ENCODE results near the gene NPAS1.
"Not testable (repeated sequence)": the region's sequence is repeated elsewhere in the genome, so short reads cannot be mapped to it uniquely, and the experiment has no call there.

Gene NPAS1

DNA sequence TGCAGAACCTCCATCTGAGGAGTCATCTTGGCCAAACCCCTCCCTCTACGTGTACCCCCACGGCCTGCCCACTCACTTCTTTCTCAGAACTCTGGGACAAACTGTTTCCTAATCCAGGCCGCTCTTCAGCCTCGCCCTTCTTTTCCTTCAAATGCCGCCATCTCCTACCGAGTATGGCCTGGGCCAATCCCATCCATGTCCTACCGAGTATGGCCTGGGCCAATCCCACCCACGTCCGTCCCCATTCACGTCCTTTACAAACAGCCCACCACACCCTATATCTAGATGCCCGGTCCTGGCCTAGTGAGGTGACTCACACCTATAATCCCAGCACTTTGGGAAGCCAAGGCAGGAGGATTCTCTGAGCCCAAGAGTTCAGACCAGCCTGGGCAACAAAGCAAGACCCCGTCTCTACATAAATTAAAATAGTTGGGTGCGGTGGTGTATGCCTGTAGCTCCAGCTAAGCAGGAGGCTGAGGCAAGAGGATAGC lies 27.7 kb downstream of the NPAS1 start:
- DNase-seq = no peak

DNA sequence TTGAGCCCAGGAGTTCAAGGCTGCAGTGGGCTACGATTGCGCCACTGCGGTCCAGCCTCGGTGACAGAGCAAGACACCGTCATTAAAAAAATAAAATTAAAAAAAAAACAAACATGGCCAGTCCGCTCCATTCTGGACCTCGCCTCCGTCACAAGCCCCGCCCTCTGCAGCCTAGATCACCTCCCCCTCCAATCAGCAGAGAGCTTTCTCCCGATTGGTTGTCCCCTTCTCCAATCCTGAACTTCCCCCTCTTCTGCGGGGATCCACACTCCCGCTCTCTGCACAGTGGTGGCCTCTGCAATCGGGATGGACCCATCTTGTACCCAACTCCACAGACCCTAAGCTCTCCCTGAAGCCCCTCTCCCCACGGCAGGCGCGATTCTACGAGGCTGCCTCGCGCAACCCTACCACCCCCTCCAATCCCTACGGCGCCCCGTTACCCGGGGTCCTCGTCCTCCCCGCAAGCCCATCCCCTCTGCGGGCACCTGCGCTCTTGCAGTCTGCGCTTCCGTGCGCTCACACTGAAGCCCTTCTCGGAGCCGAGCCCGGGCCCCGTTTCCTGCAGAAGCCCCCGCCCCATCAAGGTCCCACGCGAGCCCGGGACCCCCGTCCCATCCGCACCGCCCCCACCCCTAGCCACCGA lies 28.2 kb downstream of the NPAS1 start:
- peak; percentile 32 to 93 (median 55) for DNase-seq

DNA sequence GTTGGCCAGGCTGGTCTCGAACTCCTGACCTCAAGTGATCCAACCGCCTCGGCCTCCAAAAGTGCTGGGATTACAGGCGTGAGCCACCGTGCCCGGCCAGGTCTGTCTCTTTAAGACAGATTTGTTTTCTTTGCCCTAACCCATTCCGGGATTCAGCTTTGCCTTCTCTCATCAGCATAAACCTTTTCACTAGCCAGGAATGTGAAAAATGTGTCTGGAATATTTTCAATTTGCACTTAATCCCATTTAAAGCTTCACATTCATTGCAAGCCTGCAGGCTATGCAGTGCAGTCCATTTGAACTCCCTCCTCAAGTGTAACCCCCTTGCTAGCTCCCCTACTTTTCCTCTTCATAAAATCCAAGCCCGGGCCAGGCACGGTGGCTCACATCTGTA lies 29.7 kb downstream of the NPAS1 start:
- DNase-seq = no peak

DNA sequence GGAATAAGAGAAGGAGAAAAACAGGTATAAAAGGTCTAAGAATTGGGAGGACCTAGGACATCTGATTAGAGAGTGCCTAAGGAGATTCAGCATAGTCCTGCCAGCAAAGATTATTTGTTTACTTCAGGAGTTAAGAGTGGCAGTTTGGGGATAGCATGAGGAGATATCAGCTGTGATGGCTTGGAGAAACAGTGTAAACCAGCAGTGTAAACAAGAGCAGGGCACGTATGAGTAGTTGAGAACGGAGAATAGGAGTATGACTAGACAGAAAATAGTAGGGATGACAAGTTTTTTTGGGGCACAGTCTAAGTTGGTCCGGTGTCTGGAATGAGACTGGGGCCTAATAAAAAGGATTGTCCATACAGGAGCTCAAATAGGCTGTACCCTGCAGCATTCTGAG lies 30.9 kb downstream of the NPAS1 start:
- not testable (repeated sequence) for DNase-seq

DNA sequence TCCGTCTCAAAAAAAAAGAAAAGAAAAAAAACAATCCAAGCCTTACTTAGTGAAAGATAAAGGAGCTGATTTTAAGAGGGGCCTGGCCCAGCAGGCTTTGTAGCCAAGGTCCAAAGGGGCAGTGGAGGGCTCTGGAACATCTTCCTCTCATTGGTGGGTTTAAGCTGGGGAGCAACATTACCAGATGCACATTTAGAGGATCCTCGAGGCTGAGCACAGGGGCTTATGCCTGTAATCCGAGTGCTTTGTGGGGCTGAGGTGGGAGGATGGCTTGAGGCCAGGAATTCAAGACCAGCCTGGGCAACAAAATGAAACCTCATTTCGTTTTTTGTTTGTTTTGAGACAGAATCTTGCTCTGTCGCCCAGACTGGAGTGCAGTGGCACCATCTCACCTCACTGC lies 36.8 kb downstream of the NPAS1 start:
- no peak for DNase-seq

DNA sequence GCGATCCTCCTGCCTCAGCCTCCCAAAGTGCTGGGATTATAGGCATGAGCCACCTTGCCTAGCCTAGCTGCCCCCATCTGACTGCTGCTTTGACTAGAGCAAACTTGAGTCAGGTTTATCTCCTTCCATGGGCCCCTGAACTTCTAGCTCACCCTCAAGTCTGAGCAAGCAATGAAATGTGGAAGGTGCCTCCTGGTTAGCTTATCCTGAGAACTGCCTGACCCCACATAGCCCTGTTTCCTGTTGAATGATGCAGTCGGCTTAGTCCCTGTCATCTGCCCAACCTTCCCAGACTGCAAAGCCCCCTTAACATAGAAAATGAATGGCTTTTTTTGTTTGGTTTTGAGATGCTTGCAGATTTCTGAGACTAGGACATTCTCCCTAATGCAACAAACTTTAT lies 37.7 kb downstream of the NPAS1 start:
- no peak for DNase-seq

DNA sequence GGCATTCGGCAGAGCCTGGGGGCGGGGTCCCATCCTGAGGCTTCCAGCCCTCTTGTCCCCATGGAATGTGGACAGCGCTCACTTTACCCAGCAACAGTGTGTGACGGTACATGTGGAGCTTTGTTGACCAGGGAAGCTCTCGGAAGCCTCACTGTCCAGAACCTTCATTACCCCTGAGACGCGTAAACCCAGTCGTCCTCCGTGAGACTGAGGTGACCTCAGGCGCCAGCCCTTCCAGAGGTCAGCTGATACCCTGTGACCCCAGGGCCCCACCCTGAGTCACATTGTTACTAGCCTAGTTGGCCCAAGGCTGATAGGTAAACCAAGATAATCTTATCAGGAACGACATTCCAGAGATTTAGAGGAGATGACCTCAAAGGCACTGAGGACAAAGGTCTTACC lies 39.0 kb downstream of the NPAS1 start:
- no peak for DNase-seq

DNA sequence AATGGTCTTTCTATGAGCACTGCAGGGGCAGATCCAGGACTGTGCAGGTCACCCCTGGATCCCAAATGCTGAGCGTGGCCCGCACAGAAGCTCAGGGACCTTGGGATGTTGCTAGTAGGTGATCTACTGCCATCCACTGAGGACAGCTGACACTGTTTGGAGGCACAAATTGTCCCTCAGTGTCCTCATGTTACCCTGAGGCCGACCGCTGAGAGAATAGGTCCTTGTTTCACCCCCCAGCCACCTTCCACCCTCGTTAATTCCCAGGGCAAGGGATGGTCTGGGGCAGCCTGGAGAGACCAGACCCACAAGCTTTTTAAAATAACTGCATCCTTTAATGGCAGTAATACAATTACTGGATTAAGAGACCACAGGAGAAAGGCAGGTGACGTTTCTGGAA lies 44.2 kb downstream of the NPAS1 start:
- DNase-seq = no peak

DNA sequence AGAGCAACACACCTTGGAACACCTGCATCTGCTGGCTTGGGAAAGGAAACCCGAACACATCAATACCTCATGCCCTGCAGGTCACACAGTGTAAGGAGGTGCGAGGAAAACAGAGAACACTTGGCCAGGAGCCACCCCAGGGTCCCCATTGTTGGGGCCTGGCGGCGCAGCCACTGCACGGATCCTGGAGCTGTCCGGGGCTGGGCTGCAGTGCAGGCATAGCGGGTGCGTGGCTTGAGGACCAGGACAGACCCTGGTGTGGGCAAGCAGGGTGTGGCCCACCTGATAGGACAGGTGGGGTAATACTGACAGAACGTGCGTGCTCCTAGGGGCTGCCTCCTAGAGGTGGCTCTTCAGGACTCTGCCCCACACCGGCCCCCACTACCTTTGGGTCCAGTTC lies 45.6 kb downstream of the NPAS1 start:
- no peak for DNase-seq

DNA sequence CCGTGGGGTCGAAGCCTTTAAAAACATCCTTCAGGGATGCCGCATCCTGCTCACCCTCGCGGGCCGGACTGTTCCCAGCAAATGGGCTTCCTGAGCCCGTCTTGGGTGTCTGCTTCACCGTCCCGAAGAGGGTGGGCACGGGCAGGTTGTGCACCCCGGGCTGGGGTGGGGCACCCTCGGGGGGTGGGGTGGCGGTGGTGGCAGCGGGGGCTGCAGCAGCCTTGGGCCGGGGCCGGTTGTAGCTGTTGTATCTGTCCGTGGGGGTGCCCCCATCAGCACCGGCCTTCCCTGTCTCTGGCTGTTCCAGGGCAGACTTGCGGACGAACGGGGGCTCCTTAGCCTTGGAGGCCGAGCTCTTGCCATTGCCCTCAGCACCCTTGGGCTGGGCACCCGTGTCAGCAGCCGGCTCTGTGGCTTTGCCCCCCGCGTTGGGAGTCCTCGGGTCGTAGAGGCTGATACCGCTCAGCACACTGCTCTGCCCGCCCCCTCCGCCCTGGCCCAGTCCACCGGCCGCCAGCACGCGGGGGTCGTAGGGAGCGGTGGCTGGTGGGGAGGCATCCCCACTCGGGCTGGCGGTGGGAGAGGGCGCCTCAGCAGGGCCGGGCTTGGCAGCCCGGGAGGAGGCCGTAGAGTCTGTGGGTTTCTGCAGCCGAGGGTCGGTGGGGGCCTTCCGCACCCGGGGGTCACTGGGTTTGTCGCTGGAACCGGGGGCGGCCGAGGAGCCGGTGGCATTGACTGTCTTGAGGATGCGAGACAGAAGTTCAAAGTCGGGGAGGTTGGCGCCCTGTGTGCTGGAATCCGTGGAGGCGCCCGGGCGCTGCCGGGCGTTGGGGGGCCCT lies 47.0 kb downstream of the NPAS1 start:
- DNase-seq = no peak

DNA sequence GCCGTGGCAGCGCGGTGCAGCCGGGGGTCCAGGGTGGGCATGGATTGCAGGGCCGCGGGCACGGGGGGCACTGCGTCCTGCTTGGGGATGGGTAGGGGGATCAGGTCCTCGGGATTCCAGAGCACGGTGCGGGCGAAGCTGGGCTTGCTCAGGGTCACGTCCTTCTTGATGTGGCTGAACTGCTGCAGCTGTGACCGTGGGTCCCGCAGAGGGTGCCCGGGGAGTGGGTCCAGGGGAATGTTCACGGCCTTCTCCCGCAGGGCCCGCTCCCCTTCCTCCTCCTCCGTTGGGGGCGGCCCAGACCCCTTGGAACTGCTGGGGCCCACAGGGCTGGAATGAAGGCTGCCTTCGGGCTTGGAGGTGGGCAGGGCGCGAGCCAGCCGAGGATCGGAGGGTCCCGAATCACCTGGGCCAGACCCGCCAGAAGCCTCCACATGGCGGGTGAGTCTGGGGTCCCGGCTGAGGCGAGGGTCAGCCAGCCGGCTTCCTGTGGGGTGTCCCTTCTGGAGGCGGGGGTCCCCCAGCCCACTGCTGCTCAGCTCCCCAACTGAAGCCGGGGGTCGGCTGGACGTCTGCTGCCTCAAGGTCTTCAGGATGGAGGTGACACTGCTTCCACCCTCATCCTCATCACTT lies 47.7 kb downstream of the NPAS1 start:
- no peak for DNase-seq

DNA sequence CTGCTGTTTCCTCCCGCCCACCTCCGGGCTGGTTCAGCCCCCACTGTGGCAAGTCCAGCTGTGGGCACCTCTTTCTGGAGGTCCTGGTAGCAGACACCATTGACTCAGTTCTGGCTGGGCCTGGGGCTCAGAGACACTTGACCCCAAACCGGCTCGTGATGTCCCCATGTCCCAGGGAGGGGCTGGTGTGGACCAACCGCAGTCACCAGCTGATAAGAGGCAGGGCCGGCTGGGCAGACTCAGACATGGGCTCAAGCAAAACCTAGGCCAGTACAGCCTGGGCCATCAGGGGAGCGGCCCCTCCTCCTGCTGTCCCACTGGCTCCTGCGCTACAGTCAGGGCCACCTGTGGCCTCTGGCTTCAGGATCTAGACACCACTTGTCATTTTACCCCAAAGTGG lies 48.6 kb downstream of the NPAS1 start:
- no peak for DNase-seq

DNA sequence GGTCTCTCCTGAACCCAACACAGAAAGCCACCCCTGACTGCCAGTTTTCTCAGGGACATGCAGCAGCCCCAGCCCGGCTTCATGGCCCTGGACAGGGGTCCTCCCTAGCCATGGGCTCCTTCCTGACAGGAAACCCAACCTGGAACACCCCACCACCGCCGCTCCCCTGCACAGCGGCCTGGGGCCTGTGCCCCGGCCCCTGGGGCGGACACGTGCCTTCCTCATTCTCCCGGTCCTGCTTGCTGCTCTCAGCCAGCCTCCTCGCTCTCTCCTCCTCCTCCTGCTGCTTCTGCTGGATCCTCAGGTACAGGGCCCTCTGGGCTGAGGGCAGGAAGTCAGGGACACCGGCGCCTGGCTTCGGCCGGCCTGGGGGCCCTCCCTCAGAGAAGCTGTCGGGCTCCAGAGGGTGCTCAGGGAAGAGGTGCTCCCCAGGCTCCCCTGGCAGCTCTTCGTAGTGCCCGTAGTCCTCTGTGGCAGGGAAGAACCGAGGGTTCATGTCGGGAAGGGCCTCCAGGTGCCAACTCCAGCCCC lies 49.3 kb downstream of the NPAS1 start:
- no peak for DNase-seq

DNA sequence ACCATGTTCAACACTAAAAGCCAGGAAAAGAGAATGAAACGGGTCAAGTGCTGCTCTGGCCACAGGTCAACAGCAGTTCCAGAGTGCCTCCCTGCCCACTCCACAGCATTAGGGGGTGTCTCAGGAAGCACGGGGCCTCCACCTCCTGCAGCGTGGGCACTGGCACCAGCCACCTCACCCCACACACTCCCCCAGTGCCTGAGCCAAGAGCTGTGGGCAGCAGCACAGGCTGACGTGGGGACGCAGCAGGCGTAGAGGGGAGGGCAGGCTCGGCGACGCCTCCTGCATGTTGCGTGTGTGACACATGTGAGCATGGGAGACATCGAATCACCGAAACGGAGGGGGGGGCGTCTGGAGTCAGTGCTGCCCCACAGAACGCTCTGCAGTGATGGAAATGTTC lies 50.2 kb downstream of the NPAS1 start:
- DNase-seq = no peak

DNA sequence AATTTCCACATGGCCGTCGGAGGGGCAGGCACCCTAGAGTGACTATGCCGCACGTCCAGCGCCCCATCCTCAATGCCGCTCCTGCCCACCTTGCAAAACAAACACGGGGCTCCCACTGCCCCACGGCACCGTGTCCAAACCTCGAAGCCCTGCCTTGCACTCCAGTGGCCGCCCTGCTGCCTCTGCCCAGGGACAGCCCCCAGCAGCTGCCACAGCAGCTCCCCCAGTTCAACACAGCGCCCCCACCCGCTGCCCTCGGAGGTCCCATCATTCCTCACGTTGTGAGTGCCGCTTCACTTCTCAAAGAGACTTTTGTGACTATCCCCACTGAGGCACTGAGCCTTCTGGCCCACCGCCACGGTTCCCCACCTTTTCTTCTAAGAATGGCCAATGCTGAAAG lies 51.1 kb downstream of the NPAS1 start:
- DNase-seq = no peak

DNA sequence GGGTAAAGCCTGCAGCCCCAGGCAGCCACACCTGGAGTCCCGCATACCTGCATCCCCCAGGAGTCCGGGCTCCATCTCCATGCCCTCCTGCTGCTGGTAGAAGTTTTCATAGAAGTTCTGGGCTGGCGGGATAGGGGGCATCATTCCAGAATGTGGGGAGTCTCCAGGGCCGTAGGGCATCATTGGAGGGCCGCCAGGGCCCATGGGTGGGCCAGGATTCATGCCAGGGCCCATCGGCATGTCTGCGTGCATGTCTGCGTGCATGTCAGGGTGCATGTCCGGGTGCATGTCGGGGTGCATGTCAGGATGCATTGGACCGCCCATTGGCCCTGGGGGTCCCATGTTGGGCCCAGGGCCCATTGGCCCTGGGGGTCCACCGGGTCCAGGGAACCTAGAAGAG lies 52.1 kb downstream of the NPAS1 start:
- no peak for DNase-seq

DNA sequence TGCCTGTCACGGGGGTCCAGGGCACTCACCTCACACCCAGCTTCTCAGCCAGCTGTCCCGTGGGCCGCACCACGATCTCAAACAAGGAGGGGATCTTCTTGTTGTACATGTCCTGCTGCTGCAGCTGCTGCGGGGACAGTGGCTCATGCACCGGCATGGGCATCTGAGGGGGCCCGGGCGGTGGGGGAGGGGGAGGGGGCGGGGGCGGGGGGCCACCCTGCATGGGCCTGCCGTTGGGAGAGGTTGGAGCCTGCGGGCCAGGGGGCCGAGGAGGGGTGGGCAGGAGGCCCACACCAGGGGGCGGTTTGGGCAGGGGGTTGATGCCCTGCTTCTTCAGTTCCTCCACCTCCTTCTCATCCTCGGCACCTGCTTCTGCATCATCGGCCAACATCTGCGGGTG lies 52.7 kb downstream of the NPAS1 start:
- DNase-seq = no peak

DNA sequence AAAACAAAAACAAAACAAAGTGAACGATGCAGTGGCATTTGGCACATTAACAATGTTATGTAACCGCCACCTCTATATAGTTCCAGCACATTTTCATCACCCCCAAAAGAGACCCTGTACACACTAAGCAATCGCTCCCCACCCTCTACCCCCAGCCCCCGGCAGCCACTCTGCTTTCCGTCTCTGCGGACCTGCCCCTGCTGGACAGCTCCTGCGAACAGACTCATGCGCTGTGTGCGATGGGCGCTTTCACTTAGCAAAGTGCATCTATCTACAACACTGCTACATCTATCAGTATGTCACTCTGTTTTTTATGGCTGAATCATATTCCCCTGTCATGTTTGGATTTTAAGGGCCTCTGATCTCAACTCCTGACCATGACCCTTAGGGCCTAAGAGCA lies 53.9 kb downstream of the NPAS1 start:
- no peak for DNase-seq

DNA sequence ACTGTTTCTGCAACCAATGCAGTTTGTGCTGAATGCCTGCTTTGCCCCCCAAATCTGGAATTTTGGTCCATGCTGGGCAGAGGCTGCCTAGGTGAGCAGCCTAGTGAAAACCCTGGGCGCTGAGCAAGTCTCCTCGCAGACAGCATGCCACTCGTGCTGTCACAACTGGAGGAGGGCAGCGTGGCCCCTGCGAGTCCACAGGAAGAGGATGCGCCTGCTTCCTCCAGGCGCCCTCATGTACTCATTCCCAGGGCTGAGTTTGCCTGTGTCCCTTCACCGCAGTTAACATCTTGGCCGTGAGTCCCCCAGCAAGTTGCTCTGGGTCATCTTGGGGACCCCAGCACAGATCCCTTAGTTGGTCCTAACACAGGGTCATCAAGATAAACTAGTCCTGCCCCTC lies 55.0 kb downstream of the NPAS1 start:
- DNase-seq = no peak

DNA sequence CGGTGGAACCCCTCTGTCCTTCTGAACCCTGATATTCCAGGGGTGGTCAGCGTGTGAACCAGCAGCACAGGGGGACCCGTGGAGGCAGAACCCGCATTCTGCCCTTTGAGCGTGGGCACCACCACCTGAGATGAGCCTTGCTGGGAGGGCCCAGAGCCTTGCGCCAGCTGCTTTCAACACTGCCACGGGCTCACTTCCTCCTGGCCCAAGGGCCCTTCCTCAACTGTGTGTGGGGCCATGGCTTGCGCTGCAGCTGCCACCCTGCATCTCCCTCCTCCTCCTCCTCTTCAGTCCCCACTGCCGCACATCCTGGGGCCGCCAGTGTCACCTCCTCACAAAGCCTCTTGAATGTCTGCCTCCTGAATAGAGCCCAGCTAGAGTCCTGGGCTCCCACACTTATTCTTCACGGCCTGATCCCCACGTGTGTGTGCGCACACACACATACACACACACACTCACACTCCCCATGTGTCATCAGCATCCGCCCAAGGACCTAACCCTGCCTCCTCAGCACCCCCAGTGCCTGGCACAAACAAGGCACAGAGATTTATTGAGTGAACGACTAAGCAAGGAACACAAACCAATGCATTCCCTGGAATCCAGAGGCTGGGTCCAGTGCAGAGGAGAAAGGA lies 55.7 kb downstream of the NPAS1 start:
- no peak for DNase-seq

DNA sequence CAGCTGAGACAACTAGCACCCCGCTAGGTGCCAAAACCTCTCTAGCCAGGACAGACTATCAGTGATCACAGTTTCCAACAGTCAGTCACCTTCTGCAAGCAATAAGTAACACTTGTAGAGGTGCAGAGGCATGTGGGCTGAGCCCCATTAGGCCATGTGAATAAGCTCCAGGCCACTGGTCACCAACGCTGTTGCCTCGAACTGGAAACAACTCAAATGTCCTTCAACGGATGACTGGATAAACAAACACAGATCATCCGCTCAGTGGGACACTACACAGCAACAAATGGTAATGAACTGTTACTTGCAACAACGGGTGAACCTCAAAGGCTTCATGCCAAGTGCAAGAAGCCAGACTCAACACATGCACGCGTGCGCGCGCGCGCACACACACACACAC lies 56.3 kb downstream of the NPAS1 start:
- DNase-seq = no peak

DNA sequence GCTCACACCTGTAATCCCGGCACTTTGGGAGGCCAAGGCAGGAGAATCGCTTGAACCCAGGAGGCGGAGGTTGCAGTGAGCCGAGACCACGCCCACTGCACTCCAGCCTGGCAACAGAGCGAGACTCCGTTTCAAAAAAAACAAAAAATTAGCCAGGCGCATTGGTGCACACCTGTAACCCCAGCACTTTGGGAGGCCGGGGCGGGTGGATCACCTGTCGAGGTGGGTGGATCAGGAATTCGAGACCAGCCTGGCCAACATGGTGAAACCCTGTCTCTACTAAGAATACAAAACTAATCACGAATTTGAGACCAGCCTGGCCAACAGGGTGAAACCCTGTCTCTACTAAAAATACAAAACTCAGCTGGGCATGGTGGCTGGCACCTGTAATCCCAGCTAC lies 58.7 kb downstream of the NPAS1 start:
- DNase-seq = not testable (repeated sequence)

DNA sequence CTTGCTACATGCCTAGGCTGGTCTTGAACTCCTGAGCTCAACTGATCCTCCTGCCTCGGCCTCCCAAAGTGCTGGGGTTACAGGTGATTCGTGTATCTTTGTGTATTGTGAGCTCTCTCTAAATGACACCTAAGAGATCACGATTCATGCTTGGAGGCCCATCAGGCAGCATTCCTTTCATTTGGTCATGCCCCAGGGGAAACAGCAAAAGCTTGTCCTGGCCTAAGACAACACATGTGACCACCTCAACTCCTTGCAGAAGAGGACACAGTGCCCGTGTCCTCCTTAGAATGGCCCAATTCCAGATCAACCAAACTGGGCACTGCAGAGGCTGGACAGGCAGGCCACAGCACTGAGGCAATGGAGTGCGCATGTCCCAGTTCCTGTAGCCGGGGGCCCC lies 61.5 kb downstream of the NPAS1 start:
- DNase-seq = no peak
